Measurements from ENCODE around the gene KIAA0825. TPM values are rescaled to one million over a fixed set of nuclear protein-coding genes. Genes with fewer than 3 reads are reported as not detected.

The KIAA0825 gene
- total and polyA plus RNA-seq, 2 experiments from 2014 or later = 3.0 to 7.0 TPM

DNA sequence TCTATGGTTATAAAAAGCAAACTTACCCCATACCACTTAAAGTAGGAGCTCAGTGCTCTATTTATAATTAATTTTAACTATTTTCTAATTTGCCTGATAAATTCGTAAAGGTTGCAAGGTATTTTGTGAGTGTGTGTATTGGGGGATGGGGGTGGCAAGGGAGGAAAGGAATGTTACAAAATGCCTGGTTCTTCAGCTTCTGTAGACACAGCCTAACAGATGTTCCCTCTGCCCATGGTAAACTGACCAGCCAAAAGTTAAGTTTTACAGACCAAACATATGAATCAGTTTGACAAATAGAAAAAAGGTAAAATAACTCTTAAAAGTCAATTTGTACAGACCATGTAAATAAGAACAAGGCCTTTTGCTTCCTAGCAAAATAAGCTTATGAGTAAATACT lies 232.6 kb downstream of the KIAA0825 start:
- H3K9me2 ChIP-seq (ENCODE audit: insufficient read depth) = no peaks in the 10 kb centered on the region
- in situ Hi-C loops (cut with MboI) = no loop called here
- no peak overlapping the region for H2AFZ ChIP-seq
- H3K9me3 ChIP-seq (ENCODE audit: low read depth) = no peaks in the 10 kb centered on the region
- no peak for DNase-seq
- no peak overlapping the region for H3K4me3 ChIP-seq
- H4K20me1 ChIP-seq (ENCODE audit: insufficient read depth) = no peaks in the 10 kb centered on the region
- H3K27ac ChIP-seq = no peak overlapping the region
- H3K79me2 ChIP-seq (ENCODE audit: insufficient read depth) = no peaks in the 10 kb centered on the region
- no peak overlapping the region for H3K4me2 ChIP-seq (ENCODE audit: unreplicated experiment)
- 79 to 87% methylated on average over 1 of the region's 1 CpG for WGBS, 2 experiments (ENCODE audit: low coverage in 1 of 2, low lambda C conversion rate in 2 of 2, missing lambda C conversion rate in 2 of 2)
- H3K4me1 ChIP-seq (ENCODE audit: insufficient read depth) = no peaks in the 10 kb centered on the region
- H3F3A ChIP-seq (ENCODE audit: insufficient read depth) = no peaks in the 10 kb centered on the region
- H3K27me3 ChIP-seq (replicated peaks; ENCODE audit: insufficient read depth) = no peaks in the 10 kb centered on the region
- no peak overlapping the region for H3K9ac ChIP-seq
- no peaks in the 10 kb centered on the region for H3K36me3 ChIP-seq (ENCODE audit: low read depth)
- TF ChIP-seq EZH2 (IDR thresholded peaks at IDR 0.05; ENCODE audit: insufficient read depth, poor library complexity, severe bottlenecking) (no peak), EZH2phosphoT487 (IDR thresholded peaks at IDR 0.05; ENCODE audit: insufficient read depth, low read depth) (no peak)

DNA sequence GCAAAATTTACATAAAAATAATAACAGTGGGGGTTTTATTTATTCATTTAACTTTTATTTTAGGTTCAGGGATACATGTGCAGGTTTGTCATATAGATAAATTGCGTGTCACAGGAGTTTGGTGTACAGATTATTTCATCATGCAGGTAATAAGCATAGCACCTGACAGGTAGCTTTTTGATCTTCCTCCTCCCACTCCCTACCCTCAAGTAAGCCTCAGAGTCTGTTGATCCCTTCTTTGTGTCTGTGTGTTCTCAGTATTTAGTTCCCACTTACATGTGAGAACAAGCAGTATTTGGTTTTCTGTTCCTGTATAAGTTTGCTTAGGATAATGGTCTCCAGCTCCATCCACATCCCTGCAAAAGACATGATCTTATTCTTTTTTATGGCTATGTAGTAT lies 240.3 kb downstream of the KIAA0825 start:
- Histone ChIP-seq H3K27ac (no peak overlapping the region), H3K9ac (no peak overlapping the region), H3K9me3 (ENCODE audit: low read depth) (no peaks in the 10 kb centered on the region), H3K4me3 (no peak overlapping the region), H3K27me3 (replicated peaks; ENCODE audit: insufficient read depth) (no peaks in the 10 kb centered on the region), H3K36me3 (ENCODE audit: low read depth) (no peaks in the 10 kb centered on the region), H3K4me1 (ENCODE audit: insufficient read depth) (no peaks in the 10 kb centered on the region), H3F3A (ENCODE audit: insufficient read depth) (no peaks in the 10 kb centered on the region), H4K20me1 (ENCODE audit: insufficient read depth) (no peaks in the 10 kb centered on the region), H3K9me2 (ENCODE audit: insufficient read depth) (no peaks in the 10 kb centered on the region), H2AFZ (no peak overlapping the region), H3K4me2 (ENCODE audit: unreplicated experiment) (no peak overlapping the region), H3K79me2 (ENCODE audit: insufficient read depth) (no peaks in the 10 kb centered on the region)
- no peak for DNase-seq
- in situ Hi-C loops (cut with MboI) = no loop called here
- TF ChIP-seq EZH2 (IDR thresholded peaks at IDR 0.05; ENCODE audit: insufficient read depth, poor library complexity, severe bottlenecking) (no peak), EZH2phosphoT487 (IDR thresholded peaks at IDR 0.05; ENCODE audit: insufficient read depth, low read depth) (no peak)
- 79 to 81% methylated on average over 1 of the region's 1 CpG for WGBS, 2 experiments (ENCODE audit: low coverage in 1 of 2, low lambda C conversion rate in 2 of 2, missing lambda C conversion rate in 2 of 2)

- H3K4me3 ChIP-seq = no peak overlapping the region
- H3K36me3 ChIP-seq (ENCODE audit: low read depth) = no peaks in the 10 kb centered on the region
- H3K27ac ChIP-seq = no peak overlapping the region
- no peaks in the 10 kb centered on the region for H3F3A ChIP-seq (ENCODE audit: insufficient read depth)
- no peaks in the 10 kb centered on the region for H3K4me1 ChIP-seq (ENCODE audit: insufficient read depth)
- 74 to 78% methylated on average over 4 of the region's 4 CpGs for WGBS, 2 experiments (ENCODE audit: low coverage in 1 of 2, low lambda C conversion rate in 2 of 2, missing lambda C conversion rate in 2 of 2)
- H3K9me3 ChIP-seq (ENCODE audit: low read depth) = no peaks in the 10 kb centered on the region
- H4K20me1 ChIP-seq (ENCODE audit: insufficient read depth) = no peaks in the 10 kb centered on the region
- H3K9ac ChIP-seq = no peak overlapping the region
- no peak overlapping the region for H2AFZ ChIP-seq
- DNase-seq = no peak
- in situ Hi-C loops (cut with MboI) = no loop called here
- no peak for TF ChIP-seq EZH2 (IDR thresholded peaks at IDR 0.05; ENCODE audit: insufficient read depth, poor library complexity, severe bottlenecking)
- no peak for TF ChIP-seq EZH2phosphoT487 (IDR thresholded peaks at IDR 0.05; ENCODE audit: insufficient read depth, low read depth)
- H3K27me3 ChIP-seq (replicated peaks; ENCODE audit: insufficient read depth) = no peaks in the 10 kb centered on the region
- no peaks in the 10 kb centered on the region for H3K9me2 ChIP-seq (ENCODE audit: insufficient read depth)
- no peak overlapping the region for H3K4me2 ChIP-seq (ENCODE audit: unreplicated experiment)
- no peaks in the 10 kb centered on the region for H3K79me2 ChIP-seq (ENCODE audit: insufficient read depth)
These were observed 241.6 kb downstream of the KIAA0825 start for GRCh38 chr5:94376672-94377345.

DNA sequence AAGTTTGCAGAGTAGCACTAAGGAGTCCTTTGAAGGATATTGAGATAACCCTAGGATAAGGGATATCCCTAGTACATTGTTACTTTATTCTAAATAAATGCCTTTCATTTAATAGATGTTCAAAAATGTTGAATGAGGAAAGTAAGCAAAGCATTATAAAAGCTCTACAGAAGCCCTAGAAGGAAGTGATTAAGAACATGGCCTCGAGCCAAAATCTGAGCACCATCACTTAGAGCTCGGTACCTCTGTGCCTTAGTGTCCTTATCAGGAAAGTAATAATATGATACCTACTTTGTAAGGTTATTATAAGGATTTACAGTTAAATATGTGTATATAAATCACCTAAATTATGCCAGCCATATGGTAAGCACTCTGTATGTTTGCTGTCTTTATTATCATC lies 242.6 kb downstream of the KIAA0825 start:
- H3K9me3 ChIP-seq (ENCODE audit: low read depth) = no peaks in the 10 kb centered on the region
- no peaks in the 10 kb centered on the region for H3F3A ChIP-seq (ENCODE audit: insufficient read depth)
- no peaks in the 10 kb centered on the region for H4K20me1 ChIP-seq (ENCODE audit: insufficient read depth)
- no peaks in the 10 kb centered on the region for H3K27me3 ChIP-seq (replicated peaks; ENCODE audit: insufficient read depth)
- H3K36me3 ChIP-seq (ENCODE audit: low read depth) = no peaks in the 10 kb centered on the region
- no peak overlapping the region for H3K9ac ChIP-seq
- WGBS, 2 experiments (ENCODE audit: low coverage in 1 of 2, low lambda C conversion rate in 2 of 2, missing lambda C conversion rate in 2 of 2) = 41 to 51% methylated on average over 2 of the region's 2 CpGs
- TF ChIP-seq EZH2phosphoT487 (IDR thresholded peaks at IDR 0.05; ENCODE audit: insufficient read depth, low read depth) (no peak), EZH2 (IDR thresholded peaks at IDR 0.05; ENCODE audit: insufficient read depth, poor library complexity, severe bottlenecking) (no peak)
- H3K9me2 ChIP-seq (ENCODE audit: insufficient read depth) = no peaks in the 10 kb centered on the region
- H3K4me3 ChIP-seq = no peak overlapping the region
- H2AFZ ChIP-seq = no peak overlapping the region
- no peaks in the 10 kb centered on the region for H3K79me2 ChIP-seq (ENCODE audit: insufficient read depth)
- H3K4me1 ChIP-seq (ENCODE audit: insufficient read depth) = no peaks in the 10 kb centered on the region
- peak; percentile 4 for DNase-seq
- H3K27ac ChIP-seq = no peak overlapping the region
- no peak overlapping the region for H3K4me2 ChIP-seq (ENCODE audit: unreplicated experiment)
- in situ Hi-C loops (cut with MboI) = no loop called here

DNA sequence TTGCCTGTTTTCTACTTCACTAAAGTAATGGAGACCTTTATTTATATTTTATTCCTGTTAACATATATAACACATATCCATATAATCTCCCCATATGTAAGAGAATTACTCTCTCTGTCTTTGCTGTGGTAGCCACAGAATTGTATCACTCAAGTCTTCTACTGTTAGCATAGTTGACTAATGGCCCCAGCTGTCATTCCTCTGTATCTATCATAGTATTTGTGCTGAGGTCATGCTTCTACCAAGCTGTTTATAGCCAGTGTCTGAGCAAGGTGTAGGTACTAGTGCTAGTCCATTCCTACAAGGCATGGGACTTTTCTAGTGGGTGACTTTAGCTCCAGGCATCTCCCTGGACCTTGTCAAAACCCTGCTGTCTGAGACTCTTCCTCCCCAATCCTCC lies 244.1 kb downstream of the KIAA0825 start:
- no peaks in the 10 kb centered on the region for H3K27me3 ChIP-seq (replicated peaks; ENCODE audit: insufficient read depth)
- H3K4me3 ChIP-seq = no peak overlapping the region
- TF ChIP-seq EZH2phosphoT487 (IDR thresholded peaks at IDR 0.05; ENCODE audit: insufficient read depth, low read depth) (no peak), EZH2 (IDR thresholded peaks at IDR 0.05; ENCODE audit: insufficient read depth, poor library complexity, severe bottlenecking) (no peak)
- H3K4me2 ChIP-seq (ENCODE audit: unreplicated experiment) = no peak overlapping the region
- no peak overlapping the region for H3K27ac ChIP-seq
- H3K9me3 ChIP-seq (ENCODE audit: low read depth) = no peaks in the 10 kb centered on the region
- no peak for DNase-seq
- no peak overlapping the region for H3K9ac ChIP-seq
- H4K20me1 ChIP-seq (ENCODE audit: insufficient read depth) = no peaks in the 10 kb centered on the region
- H3K36me3 ChIP-seq (ENCODE audit: low read depth) = no peaks in the 10 kb centered on the region
- no peaks in the 10 kb centered on the region for H3K79me2 ChIP-seq (ENCODE audit: insufficient read depth)
- in situ Hi-C loops (cut with MboI) = no loop called here
- no peaks in the 10 kb centered on the region for H3K4me1 ChIP-seq (ENCODE audit: insufficient read depth)
- no peaks in the 10 kb centered on the region for H3F3A ChIP-seq (ENCODE audit: insufficient read depth)
- H2AFZ ChIP-seq = no peak overlapping the region
- no peaks in the 10 kb centered on the region for H3K9me2 ChIP-seq (ENCODE audit: insufficient read depth)
